HG03469 (cell line): ENCODE results near the gene NCOA1.
A peak's percentile ranks its signal among the peaks of the same experiment; 100 is the strongest.
"Not testable (repeated sequence)": the region's sequence is repeated elsewhere in the genome, so short reads cannot be mapped to it uniquely, and the experiment has no call there.

Experiments
- ATAC-seq: cut with Tn5 transposase; IDR thresholded peaks from one replicate; pipeline ENCODE4 v1.9.1; 2021; ENCODE audit warnings: mild to moderate bottlenecking, moderate library complexity, moderate number of reproducible peaks; ENCODE audit not compliant: unreplicated experiment

The NCOA1 gene

DNA sequence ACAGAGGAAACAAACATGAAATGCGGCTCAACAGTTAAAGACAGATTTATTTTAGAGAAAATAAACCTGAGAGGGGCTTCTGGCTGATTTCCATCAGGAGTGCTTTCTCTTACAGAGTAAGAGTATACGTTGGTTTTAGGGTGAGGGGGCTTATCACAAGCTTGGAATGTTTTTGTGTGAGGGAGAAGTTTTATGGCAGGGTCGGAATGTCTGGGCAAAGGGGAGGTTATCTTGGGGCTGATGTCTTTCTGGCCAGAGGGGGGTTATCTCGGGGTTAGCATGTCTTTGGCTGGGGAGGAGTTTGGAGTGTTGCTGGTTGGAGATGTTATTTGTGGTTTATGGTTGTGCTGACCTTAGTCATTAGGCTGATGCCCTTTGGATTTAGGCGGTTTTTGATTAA is 280.0 kb downstream of the NCOA1 start:
- no peak for ATAC-seq

DNA sequence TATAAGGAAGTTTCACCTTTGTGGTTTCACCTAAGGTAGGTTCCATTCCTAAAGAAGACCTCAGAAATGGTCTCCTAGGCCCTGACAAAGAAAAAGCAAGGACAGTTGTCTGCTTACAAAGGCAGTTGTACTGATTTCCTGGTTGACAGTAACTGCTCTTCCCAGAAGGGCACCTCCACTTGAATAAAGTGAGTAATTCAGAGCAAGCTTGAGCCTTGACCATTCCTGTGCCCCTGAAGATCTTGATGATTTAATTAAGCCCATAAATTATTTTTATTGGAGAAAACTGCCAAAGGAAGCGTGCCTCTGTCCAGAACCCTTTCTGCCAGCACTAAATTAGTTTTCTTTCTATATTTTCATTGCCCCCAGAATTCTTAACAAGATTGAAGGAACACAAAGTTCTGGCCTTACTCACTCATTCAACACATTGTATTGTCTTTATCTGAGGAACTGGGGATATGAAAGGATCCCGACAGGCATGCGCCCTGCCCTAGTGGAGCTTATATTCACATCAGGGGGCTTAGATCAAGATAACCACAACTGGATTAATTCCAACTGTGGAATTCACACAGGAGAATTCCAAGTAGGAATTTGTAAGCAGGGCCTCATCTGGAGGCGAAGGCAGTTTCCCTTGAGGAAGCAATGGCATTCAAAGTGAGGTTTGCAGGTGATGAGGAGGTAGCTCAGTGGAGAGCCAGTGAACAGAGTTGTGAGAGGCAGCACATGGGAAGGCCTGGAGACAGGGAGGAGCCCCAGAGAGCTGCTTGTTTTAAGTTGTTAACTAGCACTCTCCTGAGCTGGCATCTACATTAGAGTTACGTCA is 280.9 kb downstream of the NCOA1 start:
- ATAC-seq = no peak

GRCh38 chr2:24774373-24774772 is 283.3 kb downstream of the NCOA1 start:
- ATAC-seq = no peak

GRCh38 chr2:24779116-24779515 is 288.1 kb downstream of the NCOA1 start:
- no peak for ATAC-seq

DNA sequence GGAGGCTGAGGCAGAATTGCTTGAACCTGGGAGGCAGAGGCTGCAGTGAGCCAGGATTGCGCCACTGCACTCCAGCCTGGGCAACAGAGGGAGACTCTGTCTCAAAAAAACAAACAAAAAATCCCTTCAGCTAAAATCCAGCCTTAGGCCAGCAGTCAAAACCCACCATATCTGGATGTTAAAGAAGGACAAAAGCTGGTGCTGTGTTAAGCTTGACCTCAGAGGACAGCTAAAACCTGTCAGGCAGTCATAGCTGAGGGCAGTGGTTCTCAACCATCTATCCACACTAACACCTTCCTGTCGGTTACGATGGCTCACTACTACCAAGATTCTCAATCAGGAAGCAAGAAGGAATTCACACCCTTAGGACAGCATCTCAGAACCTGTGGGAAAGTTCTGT is 292.6 kb downstream of the NCOA1 start:
- ATAC-seq = no peak

DNA sequence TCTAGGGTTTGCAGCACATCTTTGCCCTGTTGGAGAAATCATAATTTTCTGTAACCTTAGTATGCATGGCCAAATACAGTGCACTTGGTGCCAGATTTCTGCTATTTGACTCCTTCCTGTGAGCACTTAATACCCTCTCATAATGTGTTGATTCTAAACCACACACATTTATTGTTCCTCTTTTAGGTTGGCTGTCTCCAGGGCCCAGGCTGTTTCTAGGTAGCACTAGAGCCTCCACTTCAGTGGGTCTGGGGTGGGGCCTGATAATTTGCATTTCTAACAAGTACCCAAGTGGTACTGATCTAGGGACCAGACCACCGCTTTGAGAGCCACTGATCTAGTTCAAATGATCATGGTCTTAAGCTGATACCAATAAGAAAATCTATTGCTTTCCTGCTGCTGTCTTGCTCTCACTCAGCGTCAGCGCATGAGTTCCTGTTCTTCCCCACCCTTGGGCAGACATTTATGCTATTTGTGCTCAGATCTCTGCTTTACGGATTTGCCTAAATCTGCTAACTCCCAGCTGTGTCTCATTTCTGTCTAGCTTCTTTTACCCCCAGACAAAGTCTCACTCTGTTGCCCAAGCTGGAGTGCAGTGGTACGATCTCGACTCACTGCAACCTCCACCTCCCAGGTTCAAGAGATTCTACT is 294.7 kb downstream of the NCOA1 start:
- ATAC-seq = peak; percentile 80

DNA sequence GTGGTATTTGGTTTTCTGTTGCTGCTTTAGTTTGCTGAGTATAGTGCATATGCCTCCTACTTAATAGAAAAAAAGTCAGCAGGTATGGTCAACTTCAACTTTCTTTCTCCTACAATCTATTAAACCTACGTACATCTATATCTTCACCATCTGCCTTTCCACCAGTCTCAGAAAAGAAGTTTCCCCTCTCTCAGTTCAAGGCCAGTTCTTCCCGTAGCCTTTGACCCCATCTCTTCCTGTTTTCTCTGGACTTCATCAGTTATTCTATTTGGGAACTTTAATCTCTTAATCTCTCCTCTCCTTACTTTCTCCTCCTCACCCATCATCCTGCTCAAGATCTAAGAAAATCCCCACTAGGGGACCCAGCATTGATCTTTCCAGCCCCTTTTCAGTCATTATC is 296.5 kb downstream of the NCOA1 start:
- no peak for ATAC-seq

- ATAC-seq = no peak
These were observed 297.8 kb downstream of the NCOA1 start for GRCh38 chr2:24788816-24789215.

DNA sequence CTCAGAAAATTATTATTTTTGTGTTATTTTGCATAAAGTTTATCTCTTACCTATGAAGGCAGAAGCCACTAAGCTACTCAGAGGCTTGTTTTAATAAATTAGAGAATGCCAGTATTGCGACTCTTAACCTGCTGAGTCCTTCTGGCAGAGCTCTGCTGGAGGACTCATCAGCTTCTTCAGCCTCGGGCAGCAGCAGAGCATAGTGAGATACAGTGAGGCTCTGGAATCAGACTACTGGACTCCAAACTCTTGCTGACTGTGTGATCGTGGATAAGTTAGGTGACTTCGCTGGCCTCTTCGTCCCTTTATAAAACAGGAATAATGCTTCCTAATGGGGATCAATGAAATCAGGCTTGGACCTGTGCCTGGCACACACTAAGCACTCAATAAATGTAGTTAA is 300.4 kb downstream of the NCOA1 start:
- ATAC-seq = no peak

GRCh38 chr2:24792542-24792873 is 301.5 kb downstream of the NCOA1 start:
- ATAC-seq = no peak

DNA sequence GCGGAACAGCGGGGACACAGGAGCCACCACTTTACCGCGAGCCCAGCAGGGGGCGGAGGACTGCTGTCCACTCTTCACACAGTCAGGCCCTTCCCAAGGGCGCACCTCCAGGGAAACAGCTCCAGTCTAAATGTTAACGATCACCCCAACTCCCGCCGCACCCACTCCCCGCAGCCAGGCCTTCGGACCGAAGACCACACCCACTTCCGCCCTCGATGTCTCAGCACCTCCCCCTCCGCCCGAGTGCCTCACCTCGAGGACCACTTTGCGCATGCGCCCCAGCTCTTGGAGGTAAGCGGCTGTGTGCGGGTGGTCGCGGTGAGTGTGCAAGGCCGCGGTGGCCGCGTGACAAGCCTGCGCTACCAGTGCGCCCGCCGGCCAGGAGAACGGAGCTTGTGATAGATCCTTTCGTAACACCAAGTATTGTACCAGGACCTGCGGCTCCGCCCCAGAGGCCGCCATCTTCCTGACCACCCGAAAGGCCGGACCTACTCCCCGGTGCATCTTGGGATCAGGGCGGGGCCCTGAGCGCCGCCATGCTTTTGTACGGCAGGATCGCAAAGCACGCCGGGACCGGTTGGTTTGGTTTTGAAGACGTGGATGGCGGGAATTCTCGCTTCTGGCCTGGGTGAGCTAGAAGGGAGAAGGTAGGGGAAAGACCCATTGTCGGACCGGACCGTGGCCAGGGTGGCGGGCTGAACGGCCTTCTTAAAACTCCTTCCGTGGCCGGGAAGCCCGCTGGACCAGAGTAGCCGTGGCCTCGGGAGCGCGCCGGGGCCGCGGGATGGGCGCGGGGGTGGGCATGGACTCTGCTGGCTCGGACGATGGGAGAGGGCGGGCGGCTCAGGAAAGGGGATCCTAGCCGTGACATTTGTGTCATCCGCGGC is 302.1 kb downstream of the NCOA1 start, which contains the start of the genes CENPO and PTRHD1:
TSS of gene CENPO (plus strand) at position 552 of the 887 bp plus-strand sequence. CDS start 495 bp downstream, outside the sequence.
TSS of gene PTRHD1 (minus strand) at position 518 of the 887 bp plus-strand sequence. CDS start at position 504, 14 bp downstream.
- ATAC-seq = peak; percentile 77

DNA sequence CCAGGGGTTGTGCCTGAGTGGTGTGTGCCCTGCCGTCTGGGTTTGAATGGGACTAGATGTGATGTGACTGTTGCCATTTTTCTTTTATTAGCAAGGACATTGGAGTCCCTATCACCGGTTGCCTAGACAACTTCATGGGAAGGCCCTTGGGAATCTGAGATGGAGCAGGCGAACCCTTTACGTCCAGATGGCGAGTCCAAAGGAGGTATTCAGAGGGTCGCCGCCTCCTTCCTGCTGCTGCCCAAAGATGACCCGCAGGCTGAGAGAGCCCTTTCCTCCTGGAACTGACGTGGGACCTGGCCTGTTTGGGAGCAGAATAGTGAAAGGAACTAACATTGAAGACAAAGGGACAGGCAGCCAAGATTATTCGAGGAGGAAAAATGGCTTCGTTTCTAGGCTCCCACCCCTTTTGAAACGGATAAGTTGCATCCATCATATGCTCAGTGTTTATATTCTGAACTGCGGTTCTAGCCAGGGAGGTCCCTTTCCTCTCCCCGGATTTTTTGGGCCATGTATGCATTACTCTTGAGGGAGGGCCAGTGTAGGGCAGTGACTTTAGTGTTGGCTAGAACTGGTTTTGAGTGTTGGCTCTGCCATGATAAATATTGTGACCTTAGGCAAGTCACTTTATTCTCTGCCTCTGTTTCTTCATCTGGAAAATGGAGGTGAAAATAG is 302.8 kb downstream of the NCOA1 start:
- ATAC-seq = no peak

DNA sequence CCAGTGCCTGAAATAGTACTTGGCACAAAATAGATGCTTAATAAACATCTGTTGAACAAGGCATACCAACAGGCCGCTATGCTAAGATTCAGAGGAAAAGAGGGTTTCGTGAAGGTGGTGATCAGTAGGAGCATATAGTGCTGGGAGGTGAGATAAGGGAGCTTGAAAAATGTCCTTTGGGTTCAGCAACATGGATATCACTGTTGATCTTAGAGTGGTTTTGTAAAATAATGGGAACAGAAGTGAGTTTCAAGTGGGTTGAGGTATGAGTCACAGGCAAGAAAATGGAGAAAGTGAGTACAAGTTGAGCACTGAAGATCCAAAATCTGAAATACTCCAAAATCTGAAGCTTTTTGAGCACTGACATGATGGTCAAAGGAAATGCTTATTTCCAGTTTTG is 306.6 kb downstream of the NCOA1 start:
- no peak for ATAC-seq

DNA sequence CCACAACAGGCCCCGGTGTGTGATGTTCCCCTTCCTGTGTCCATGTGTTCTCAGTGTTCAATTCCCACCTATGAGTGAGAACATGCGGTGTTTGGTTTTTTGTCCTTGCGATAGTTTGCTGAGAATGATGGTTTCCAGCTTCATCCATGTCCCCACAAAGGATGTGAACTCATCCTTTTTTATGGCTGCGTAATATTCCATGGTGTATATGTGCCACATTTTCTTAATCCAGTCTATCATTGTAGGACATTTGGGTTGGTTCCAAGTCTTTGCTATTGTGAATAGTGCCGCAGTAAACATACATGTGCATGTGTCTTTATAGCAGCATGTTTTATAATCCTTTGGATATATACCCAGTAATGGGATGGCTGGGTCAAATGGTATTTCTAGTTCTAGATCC is 309.4 kb downstream of the NCOA1 start:
- not testable (repeated sequence) for ATAC-seq

DNA sequence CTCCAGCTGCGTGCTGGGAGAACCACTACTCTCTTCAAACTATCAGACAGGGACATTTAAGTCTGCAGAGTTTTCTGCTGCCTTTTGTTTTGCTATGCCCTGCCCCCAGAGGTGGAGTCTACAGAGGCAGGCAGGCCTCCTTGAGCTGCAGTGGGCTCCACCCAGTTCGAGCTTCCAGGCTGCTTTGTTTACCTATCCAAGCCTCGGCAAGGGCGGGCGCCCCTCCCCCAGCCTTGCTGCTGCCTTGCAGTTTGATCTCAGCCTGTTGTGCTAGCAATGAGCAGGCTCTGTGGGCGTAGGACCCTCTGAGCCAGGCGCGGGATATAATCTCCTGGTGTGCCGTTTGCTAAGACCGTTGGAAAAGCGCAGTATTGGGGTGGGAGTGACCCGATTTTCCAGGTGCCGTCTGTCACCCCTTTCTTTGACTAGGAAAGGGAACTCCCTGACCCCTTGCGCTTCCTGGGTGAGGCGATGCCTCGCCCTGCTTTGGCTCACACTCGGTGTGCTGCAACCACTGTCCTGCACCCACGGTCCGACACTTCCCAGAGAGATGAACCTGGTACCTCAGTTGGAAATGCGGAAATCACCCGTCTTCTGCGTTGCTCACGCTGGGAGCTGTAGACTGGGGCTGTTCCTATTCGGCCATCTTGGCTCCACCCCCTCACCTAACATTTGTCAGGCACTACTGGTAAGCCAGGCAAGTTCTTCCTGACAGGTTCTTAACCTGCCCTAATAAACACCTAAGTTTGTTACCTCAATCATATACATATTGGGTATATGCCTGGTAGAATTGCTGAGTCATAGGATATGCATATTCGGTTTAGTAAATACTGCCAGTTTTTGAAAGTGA is 315.0 kb downstream of the NCOA1 start:
- ATAC-seq = not testable (repeated sequence)

DNA sequence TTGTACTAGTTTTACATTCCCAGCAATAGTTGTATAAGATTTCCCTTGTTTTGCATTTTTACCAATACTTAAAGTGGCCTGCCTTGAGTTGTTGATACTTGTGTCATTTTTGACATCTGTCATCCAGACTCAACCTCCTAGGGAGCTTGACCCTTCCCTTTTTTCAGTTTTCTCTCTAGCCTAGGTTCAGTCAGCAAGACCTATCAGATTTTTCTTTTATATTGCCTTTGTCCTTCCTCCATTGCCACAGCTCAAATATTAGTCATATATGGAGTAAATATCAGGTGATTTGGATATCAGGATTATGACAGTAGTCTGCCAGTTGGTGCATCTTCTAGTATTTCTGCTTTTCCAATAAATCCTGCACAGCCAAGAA is 315.6 kb downstream of the NCOA1 start:
- ATAC-seq = no peak

DNA sequence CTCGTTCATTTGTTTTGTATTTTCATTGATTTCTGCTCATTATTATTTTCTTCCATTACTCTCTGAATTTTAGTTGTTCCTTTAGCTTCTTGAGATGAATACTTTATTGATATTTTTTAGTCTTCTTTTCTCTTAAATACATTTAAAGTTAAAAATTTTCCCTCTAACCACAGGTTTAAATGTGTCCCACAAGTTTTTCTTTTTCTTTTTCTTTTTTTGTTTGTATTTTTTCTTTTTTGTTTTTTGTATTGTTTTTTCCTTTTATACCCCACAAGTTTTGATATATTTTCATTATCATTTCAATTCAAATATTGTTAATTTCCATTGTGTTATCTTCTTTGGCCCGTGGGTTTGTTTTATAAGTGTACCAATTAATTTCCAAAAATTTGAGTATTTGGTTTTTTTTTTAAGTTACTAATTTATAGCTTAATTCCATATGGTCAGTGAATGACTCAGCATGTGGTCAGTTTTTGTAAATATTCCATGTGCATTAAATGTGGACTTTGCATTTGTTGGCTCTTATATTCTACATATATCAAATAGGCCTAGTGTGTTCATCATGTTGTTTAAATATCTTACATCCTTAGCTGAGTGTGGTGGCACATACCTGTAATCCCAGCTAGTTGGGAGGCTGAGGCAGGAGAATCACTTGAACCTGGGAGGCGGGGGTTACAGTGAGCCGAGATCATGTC is 318.4 kb downstream of the NCOA1 start:
- ATAC-seq = no peak

DNA sequence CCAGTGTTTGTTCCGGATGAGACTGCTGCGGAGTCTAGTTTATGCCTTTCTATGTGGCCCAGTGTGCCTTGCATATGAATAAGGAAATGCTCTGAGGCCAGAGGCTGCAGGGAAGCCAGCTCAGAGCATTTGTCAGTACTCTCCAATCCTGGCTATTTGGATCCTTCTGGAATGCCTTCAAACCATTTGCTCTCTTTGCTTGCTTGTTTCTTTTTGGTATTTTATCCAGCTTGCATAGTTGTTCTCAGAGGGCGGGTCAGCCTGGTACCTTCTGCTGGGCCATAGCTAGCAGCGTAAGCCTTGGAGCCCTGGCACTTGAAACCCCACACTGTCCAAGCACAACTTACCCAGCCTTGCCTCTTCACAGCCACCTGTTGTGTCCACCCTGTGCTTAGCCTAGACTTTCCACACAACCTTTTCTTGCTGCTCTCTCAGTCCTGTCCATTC is 322.7 kb downstream of the NCOA1 start:
- no peak for ATAC-seq

- ATAC-seq = no peak
These were observed 323.5 kb downstream of the NCOA1 start for GRCh38 chr2:24814516-24814915.
